Suprapubic skin (tissue), 3 donors: Measurements from ENCODE around the gene SEC61A1.

Source experiments
- EP300 ChIP-seq: sonication (generic); formaldehyde crosslinking; IDR thresholded peaks from one replicate; pipeline ENCODE4 v1.6.1; 2017; ENCODE audit warnings: antibody characterized with exemption
- POLR2A ChIP-seq, 2 donors: fragments of 450-650 bp; IDR thresholded peaks; one replicate each; pipeline ENCODE4 v1.6.1; 2017; ENCODE audit warnings: antibody characterized with exemption in 2 of 2, mild to moderate bottlenecking in 2 of 2, moderate library complexity in 2 of 2
- TF ChIP-seq, protein P1 (sequence below), 2 donors: fragments of 200-600 bp in 1 of 2; fragments of 450-650 bp in 1 of 2; sonication (generic) in 1 of 2; IDR thresholded peaks; one replicate each; pipeline ENCODE4 v1.5.1; 2016 to 2019; ENCODE audit warnings: antibody characterized with exemption in 2 of 2, mild to moderate bottlenecking in 1 of 2, moderate library complexity in 1 of 2

DNA sequence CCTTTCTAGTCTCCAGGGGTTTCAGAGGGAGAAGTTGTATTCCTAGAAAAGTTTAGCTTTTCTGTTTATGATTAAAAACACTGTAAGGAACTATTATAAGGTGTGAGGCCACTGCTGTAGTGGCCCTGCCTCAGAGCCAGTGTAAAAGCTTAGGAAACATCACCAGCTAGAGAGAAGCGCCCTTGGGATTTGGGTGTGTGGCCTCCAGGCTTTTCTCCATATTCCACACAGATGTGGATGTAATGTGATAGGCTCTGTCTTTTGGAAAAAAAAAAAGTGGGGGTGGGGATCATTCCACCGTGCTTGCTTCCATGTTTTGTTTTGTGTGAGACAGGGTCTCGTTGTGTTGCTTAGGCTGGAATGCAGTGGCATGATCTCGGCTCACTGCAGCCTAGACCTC lies 13.9 kb downstream of the SEC61A1 start:
- TF ChIP-seq POLR2A (IDR thresholded peaks at IDR 0.05) (no peak), EP300 (no peak)
- TF ChIP-seq, protein P1, sequence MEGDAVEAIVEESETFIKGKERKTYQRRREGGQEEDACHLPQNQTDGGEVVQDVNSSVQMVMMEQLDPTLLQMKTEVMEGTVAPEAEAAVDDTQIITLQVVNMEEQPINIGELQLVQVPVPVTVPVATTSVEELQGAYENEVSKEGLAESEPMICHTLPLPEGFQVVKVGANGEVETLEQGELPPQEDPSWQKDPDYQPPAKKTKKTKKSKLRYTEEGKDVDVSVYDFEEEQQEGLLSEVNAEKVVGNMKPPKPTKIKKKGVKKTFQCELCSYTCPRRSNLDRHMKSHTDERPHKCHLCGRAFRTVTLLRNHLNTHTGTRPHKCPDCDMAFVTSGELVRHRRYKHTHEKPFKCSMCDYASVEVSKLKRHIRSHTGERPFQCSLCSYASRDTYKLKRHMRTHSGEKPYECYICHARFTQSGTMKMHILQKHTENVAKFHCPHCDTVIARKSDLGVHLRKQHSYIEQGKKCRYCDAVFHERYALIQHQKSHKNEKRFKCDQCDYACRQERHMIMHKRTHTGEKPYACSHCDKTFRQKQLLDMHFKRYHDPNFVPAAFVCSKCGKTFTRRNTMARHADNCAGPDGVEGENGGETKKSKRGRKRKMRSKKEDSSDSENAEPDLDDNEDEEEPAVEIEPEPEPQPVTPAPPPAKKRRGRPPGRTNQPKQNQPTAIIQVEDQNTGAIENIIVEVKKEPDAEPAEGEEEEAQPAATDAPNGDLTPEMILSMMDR (IDR thresholded peaks at IDR 0.05) = no peak
